ENCODE measurements around the gene FAM20B. TPM values are rescaled to one million over a fixed set of nuclear protein-coding genes. Genes with fewer than 3 reads are reported as not detected.

The FAM20B gene, protein sequence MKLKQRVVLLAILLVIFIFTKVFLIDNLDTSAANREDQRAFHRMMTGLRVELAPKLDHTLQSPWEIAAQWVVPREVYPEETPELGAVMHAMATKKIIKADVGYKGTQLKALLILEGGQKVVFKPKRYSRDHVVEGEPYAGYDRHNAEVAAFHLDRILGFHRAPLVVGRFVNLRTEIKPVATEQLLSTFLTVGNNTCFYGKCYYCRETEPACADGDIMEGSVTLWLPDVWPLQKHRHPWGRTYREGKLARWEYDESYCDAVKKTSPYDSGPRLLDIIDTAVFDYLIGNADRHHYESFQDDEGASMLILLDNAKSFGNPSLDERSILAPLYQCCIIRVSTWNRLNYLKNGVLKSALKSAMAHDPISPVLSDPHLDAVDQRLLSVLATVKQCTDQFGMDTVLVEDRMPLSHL
- 38.6 TPM for total RNA-seq

DNA sequence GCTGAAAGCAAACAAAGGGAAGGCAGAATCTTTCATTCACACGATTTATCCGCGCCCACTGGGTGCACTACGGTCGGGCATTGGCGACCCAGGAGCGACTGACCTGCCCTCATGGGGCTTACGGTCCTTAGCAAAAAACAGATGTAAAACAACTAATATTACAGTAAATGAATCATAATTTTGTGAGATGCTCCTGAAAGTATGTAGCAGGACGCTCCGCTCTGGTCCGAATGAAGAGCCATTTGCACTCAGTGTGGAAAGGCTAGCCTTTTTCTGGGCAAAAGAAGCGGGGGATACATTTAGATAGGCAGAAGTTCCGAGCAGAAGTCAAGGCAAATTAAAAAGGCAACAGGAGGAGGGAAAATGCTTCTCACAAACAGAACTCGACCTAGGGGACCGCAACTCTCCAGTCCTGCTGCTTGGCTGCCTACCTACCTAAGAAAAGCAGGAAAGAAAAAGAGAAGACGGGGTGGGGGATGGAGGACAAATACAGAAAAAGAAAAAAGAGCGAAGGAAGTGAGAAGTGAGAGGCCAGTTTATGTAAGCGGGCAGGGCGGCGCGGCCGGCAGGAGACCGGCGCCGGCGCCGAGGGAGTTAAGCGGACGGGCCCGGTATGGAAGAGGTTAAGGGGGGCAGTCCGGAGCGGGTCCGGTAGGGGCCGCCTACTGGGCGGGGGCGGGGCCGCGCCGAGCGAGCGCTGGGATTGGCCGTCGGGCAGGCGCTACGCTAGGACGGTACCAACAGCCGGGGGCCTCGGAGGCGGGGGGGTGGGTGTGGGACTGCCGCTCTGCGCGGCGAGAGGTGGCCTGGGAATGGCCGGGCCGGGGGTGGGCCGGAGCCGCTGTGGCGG, at the start of gene FAM20B:
TSS of gene FAM20B (plus strand) at position 770 of the 850 bp plus-strand sequence. CDS start 17,954 bp downstream, outside the sequence.

DNA sequence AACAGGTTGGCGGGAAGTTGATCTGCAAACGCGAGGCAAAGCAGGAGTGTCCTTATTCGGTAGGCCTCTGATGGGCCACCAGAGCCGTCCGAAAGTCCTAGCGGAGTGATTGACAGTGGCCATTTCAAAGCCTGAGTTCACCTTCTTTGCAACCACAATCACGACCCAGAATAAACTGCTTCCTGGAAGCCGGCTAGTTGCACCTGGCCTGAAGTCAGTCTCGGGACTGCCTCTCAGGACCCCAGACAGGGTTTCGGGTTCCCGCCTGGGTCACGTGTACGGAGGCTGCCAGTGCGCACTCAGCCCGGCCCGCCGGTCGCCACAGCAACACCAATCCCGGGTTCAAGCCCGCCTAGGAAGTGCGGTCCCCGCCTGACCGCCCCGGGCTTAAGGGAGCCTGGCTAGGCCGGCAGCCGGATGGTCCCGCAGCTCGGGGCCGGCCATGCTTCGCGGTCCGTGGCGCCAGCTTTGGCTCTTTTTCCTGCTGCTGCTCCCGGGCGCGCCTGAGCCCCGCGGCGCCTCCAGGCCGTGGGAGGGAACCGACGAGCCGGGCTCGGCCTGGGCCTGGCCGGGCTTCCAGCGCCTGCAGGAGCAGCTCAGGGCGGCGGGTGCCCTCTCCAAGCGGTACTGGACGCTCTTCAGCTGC, 56.1 kb downstream of the FAM20B start, which contains the start of gene TOR3A:
TSS of gene TOR3A (plus strand) at position 384 of the 646 bp plus-strand sequence. CDS start at position 443, 59 bp downstream.

Other genes starting within 250 kb of the FAM20B start
- 62.8 TPM for gene ANGPTL1, start 154.8 kb upstream of the FAM20B start, total RNA-seq
- gene TOR3A, start 56.2 kb downstream of the FAM20B start, total RNA-seq = 34.6 TPM
- 39.9 TPM for gene ABL2, start 203.8 kb downstream of the FAM20B start, total RNA-seq